Choroid plexus epithelial cell (primary cell): ENCODE data around the gene PITX2.

ENCODE experiments used
- DNase-seq: peaks from one replicate; pipeline ENCODE4 v3.0.0-alpha.2; 2010; ENCODE audit warnings: low read depth
- H3K4me3 ChIP-seq: 2 replicates; pipeline ENCODE4 v1.5.1; 2011; ENCODE audit warnings: low read depth, mild to moderate bottlenecking, control low read depth, low read length, moderate library complexity
- CTCF ChIP-seq: conservative IDR thresholded peaks from 2 replicates; pipeline ENCODE4 v1.5.1; 2011; ENCODE audit warnings: low read depth, mild to moderate bottlenecking, control low read depth, inconsistent platforms, low read length, moderate library complexity

PITX2 gene

DNA sequence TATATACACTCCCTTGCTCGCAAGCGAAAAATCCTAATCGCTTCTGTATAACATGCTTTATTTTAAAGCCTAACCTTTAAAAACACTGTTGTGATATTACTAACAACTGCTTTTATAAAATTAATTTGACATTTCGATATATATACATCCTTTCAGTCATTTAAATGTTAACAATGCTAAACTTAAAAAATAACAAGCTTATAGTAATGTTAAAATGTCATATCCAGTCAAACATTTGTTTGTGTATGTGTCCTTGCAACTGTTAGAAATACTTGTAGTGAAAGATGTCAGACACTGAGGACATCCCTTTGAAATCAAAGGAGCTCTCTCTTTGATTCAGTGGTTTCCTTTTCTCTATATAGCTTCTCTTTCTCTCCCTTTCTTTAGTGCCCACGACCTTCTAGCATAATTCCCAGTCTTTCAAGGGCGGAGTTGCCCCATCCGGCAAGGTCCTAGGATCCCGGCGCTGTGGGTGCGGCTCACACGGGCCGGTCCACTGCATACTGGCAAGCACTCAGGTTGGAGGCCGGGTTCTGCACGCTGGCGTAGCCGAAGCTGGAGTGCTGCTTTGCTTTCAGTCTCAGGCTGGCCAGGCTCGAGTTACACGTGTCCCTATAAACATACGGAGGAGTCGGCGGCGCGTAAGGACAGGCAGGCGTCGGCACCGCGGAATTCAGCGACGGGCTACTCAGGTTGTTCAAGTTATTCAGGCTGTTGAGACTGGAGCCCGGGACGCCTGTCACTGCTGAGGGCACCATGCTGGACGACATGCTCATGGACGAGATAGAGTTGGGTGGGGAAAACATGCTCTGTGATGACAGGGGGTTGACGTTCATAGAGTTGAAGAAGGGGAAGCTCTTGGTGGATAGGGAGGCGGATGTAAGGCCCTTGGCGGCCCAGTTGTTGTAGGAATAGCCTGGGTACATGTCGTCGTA lies 5.0 kb downstream of the PITX2 start:
- DNase-seq, result no peak
- no peak overlapping the region for H3K4me3 ChIP-seq
- no peak for TF ChIP-seq CTCF

DNA sequence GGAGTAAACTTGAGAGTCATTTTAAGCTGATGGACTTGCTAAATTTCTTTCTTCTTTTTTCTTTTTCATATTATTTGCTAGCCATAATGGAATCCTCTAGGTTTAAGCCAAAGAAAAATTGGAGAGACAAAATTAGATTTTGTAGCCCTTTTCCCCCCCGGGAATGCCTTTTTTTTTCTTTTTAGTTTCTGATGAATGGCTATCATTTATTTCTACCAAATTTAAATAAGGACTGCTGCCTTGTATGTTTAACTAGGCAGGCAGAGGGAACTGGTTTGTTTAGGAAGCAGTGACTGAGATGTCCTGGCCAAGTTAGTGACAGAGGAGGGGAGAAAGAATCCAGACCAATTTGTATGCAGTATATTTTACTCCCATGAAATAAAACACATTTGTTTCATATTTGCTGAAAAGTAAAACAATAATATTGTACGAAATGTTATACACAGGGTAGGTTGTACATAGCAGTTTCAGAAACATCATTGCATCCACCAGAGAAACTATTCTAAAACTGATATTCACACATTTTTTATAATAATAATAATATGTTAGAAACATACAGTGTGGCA lies 5.7 kb downstream of the PITX2 start:
- no peak overlapping the region for H3K4me3 ChIP-seq
- no peak for TF ChIP-seq CTCF
- DNase-seq, result no peak

GRCh38 chr4:110616238-110617074 lies 6.4 kb downstream of the PITX2 start:
- DNase-seq, result no peak
- no peak for TF ChIP-seq CTCF

DNA sequence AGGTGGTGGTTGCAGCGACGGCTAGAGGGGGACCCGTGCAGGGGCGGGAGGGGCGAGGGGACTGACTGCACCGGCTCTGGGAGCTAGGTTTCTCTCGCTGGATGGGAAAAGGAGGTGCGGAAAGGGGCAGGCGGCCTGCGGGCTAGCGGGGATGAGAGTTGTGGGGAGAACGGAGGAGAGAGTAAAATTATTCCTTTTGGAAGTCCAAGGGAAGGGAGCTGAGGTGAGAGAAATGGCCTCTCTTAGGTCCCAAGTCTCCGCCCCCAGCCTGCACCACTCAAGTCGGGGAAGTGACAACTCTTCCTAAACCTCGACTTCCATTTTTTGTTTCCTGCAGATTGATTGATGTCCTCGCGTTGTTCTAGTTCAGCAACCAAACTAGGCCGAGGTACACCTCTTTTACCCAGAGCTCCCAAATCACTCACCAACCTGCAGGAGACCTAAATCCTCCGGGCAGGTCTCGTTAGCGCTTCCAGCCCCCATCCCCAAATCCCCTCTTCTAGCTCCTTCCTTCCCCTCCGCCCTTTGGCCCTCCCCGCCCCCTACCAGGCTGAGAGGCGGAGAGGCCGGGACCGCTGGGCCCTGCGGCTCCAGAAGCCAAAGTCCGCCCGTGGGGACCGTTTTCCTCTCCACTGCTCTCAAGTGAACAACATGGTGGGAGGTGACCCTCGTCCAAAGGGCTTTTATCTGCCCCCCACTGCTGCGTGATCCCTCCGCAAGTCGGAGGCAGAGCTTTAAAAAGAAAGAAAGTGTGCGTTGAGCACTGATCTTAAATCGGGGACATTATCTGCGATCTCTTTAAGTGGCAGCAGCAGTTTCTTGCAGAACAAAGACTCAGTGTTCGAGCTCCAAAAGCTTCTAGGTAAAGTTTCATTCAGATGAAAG lies 7.3 kb downstream of the PITX2 start:
- TF ChIP-seq CTCF, result no peak
- H3K4me3 ChIP-seq, result no peak overlapping the region
- no peak for DNase-seq

More at GRCh38 chr4:110616238-110617074, 6.4 kb downstream of the PITX2 start:
- no peak overlapping the region for H3K4me3 ChIP-seq

DNA sequence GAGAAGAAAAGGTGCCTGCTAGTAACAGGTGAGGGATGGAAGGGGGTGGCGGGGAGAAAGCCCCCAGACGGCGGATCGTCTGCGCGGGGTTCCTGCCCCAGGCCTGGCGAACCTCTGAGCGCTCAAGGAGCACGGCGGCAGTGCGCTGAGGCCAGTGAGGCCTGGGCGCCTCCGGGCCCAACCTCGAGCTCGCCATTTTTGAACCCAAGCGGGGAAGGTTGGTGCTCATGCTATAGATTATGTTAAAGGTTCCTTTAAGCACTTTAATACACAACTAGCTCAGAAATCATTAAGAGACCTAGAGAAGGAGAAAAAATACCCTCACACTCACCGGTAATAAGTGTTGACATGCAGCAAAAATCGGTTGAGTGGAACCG lies 7.9 kb downstream of the PITX2 start:
- DNase-seq, result no peak
- no peak for TF ChIP-seq CTCF
- H3K4me3 ChIP-seq, result no peak overlapping the region
